Endodermal cell (in vitro differentiated cells): ENCODE data around the gene PLXDC1. TPM values are rescaled to one million over a fixed set of nuclear protein-coding genes. Genes with fewer than 3 reads are reported as not detected.

Experiments used
- DNase-seq: peaks from one replicate; pipeline ENCODE4 v3.0.0-alpha.2; 2017
- H3K27ac ChIP-seq: 2 replicates; pipeline ENCODE4 v1.5.1; 2013; ENCODE audit warnings: mild to moderate bottlenecking, low read depth, low read length, moderate library complexity
- H3K27me3 ChIP-seq: 2 replicates; pipeline ENCODE4 v1.6.1; 2013; ENCODE audit warnings: mild to moderate bottlenecking, low read length, moderate library complexity; ENCODE audit not compliant: insufficient read depth, control insufficient read depth, poor library complexity, severe bottlenecking
- H3K36me3 ChIP-seq: 2 replicates; pipeline ENCODE4 v1.7.0; 2013; ENCODE audit warnings: mild to moderate bottlenecking, low read length, moderate library complexity; ENCODE audit not compliant: control insufficient read depth, insufficient read depth
- H3K4me1 ChIP-seq: one replicate; pipeline ENCODE4 v1.7.0; 2013; ENCODE audit warnings: low read length; ENCODE audit not compliant: control insufficient read depth, insufficient read depth
- H3K4me3 ChIP-seq: 2 replicates; pipeline ENCODE4 v1.5.1; 2013; ENCODE audit warnings: mild to moderate bottlenecking, low read length, moderate library complexity
- H3K9ac ChIP-seq: 2 replicates; pipeline ENCODE4 v1.6.1; 2013; ENCODE audit warnings: mild to moderate bottlenecking, low read length, moderate library complexity; ENCODE audit not compliant: poor library complexity, severe bottlenecking; ENCODE audit errors: extremely low read depth
- H3K9me3 ChIP-seq: 2 replicates; pipeline ENCODE4 v1.6.1; 2013; ENCODE audit warnings: mild to moderate bottlenecking, low read length, moderate library complexity; ENCODE audit not compliant: control insufficient read depth
- H3K27ac Mint-ChIP-seq: 2 replicates; pipeline ENCODE4 v1.8.0; 2020; ENCODE audit warnings: mixed read lengths
- H3K27me3 Mint-ChIP-seq: 2 replicates; pipeline ENCODE4 v1.8.0; 2021; ENCODE audit warnings: mild to moderate bottlenecking, mixed read lengths; ENCODE audit not compliant: insufficient read depth
- H3K36me3 Mint-ChIP-seq: 2 replicates; pipeline ENCODE4 v1.8.0; 2020; ENCODE audit warnings: low read depth, mixed read lengths
- H3K4me1 Mint-ChIP-seq: 2 replicates; pipeline ENCODE4 v1.8.0; 2020; ENCODE audit warnings: mixed read lengths
- H3K4me3 Mint-ChIP-seq: 2 replicates; pipeline ENCODE4 v1.8.0; 2020; ENCODE audit warnings: mild to moderate bottlenecking, moderate library complexity, mixed read lengths
- H3K9me3 Mint-ChIP-seq: 2 replicates; pipeline ENCODE4 v1.8.0; 2020; ENCODE audit warnings: mild to moderate bottlenecking, mixed read lengths
- whole genome bisulfite sequencing, 2 experiments: methylation state at CpG; one replicate each; pipeline versions ENCODE4 v1.1.5 to v1.1.7; 2013; ENCODE audit warnings: missing lambda C conversion rate in 2 of 2, mixed read lengths in 1 of 2; ENCODE audit not compliant: insufficient coverage in 1 of 2, insufficient read length in 1 of 2; 5-methylcytosine and 5-hydroxymethylcytosine counted together
- total RNA-seq, 2 donors: library from RNA; stranded (reverse); fragmentation: NEBNext Ultra II Directional in 1 of 2; extraction: Animal tissue kit (Norgen Biotek cat#: 25700) in 1 of 2; gene quantifications; 2 replicates in 1 of 2; 3 replicates in 1 of 2; pipeline ENCODE4 v1.2.1, GENCODE V29; 2021
- TF ChIP-seq, protein P1 (sequence below): fragments of 200-600 bp; sonication (generic); conservative IDR thresholded peaks from 2 replicates; pipeline ENCODE4 v1.5.0; 2021; ENCODE audit warnings: antibody characterized with exemption, mild to moderate bottlenecking

PLXDC1 gene
- total RNA-seq, 2 donors from 2014 or later, result 9.0 TPM

DNA sequence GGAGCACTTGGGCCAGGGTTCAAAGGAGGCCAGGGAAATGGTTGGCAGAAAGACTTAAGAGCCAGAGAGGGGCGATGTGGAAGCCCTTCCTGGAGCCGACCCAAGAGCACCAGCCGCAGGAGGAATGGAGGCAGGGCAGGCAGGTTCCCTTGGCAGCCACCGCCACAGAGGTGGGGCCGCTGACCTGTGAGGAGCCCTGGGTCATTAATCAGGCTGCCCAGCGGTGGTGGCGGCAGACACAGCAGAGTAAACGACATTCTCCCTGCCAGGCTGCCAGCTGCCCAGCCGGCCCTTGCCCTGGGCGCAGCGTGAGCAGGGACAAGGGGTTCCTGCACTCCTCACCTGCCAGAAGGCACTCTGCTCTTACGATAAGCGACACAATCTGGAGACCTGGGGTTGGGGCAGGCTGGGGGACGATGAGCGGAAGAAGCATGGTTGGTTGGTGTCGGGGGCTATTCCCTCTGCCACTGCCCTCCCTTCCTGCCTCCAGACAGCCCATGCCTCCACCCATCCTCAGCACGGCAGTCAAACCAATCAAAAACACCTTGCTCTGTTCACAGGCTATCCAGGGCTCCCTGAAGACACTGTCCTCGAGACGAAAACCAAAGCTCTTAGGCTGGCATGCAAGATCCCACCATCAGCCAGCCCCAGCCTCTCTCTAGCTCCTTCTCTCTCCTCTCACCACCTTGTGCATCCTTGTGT lies 40.9 kb downstream of the PLXDC1 start:
- Mint-ChIP-seq H3K27ac (no peak overlapping the region), H3K36me3 (no peaks in the 10 kb centered on the region), H3K27me3 (peaks cover 2% of the 10 kb centered on the region), H3K4me3 (no peak overlapping the region), H3K9me3 (no peaks in the 10 kb centered on the region), H3K4me1 (peaks cover 25% of the 10 kb centered on the region)
- TF ChIP-seq, protein P1, sequence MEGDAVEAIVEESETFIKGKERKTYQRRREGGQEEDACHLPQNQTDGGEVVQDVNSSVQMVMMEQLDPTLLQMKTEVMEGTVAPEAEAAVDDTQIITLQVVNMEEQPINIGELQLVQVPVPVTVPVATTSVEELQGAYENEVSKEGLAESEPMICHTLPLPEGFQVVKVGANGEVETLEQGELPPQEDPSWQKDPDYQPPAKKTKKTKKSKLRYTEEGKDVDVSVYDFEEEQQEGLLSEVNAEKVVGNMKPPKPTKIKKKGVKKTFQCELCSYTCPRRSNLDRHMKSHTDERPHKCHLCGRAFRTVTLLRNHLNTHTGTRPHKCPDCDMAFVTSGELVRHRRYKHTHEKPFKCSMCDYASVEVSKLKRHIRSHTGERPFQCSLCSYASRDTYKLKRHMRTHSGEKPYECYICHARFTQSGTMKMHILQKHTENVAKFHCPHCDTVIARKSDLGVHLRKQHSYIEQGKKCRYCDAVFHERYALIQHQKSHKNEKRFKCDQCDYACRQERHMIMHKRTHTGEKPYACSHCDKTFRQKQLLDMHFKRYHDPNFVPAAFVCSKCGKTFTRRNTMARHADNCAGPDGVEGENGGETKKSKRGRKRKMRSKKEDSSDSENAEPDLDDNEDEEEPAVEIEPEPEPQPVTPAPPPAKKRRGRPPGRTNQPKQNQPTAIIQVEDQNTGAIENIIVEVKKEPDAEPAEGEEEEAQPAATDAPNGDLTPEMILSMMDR, result peak; percentile 34
- WGBS, 2 experiments, result 87 to 90% methylated on average over 12 to 19 of the region's 19 CpGs
- H3K27me3 ChIP-seq, result no peaks in the 10 kb centered on the region
- DNase-seq, result peak; percentile 75
- H3K36me3 ChIP-seq, result no peaks in the 10 kb centered on the region
- no peak overlapping the region for H3K4me3 ChIP-seq
- H3K9me3 ChIP-seq, result no peaks in the 10 kb centered on the region
- no peak overlapping the region for H3K27ac ChIP-seq
- no peak overlapping the region for H3K9ac ChIP-seq
- H3K4me1 ChIP-seq, result no peaks in the 10 kb centered on the region

DNA sequence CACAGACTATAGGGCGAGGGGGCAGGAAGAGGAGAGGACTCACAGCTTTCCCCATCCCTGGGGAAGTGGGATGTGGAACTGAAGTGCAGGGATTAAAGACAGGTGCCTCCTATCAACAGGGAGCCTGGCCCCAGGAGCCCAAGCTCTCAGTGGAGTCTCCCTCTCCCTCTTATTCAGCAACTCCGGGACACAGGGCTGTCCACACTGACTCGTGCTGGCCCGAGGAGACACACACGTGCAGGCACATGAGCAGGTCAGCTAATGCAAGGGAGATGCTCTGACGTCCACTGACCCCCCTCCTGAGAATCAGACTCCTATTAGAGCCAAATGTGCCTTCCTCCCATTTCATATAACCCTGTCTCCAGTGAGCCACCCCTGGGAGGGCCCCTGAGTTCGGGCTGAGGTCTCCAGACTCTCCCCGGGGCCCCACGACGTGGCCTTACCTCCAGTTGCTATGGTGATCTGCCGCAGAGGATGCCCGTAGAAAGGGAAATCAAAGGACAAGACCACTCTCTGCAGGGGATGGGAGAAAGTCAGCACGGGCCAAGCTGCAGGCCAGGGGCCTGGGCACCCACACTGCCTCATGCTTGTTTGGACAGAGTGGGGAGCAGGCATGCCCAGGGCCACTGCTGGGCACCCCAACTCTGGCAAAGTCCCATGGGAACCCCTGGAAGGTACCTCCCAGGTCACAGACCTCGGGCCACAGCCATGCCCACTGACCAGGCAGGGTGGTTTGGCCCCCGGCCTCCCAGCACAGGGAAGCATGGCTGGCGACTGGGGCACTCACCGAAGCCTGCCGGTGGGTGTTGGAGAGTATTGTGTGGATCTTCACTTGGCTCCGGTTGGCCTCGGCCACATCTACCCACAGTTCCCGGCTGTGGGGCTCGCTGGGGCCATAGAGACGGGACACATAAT lies 42.7 kb downstream of the PLXDC1 start:
- no peak overlapping the region for H3K9ac ChIP-seq
- no peaks in the 10 kb centered on the region for H3K9me3 ChIP-seq

DNA sequence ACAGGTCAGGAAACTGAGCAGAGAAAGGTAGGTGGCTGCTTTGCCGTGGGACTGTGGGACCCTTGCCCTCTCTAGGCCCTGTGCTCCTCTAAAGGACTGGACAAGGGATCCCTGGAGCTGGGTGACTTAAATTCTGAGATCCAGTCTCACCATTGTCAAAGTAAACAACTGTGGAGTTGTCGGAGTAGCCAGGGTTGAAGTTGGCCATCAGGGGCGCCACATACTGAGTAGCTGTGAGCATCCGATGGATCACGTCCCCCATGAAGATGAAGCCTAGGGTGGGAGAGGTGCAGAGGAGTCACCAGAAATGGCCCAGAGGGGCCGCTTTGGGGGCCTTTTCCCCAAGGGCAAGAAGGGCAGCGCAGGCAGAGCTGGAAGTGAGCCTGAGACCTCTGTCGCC lies 43.5 kb downstream of the PLXDC1 start:
- Mint-ChIP-seq H3K9me3 (no peaks in the 10 kb centered on the region), H3K36me3 (no peaks in the 10 kb centered on the region), H3K27me3 (peaks cover 2% of the 10 kb centered on the region), H3K4me1 (peaks cover 17% of the 10 kb centered on the region), H3K27ac (no peak overlapping the region), H3K4me3 (no peak overlapping the region)
- H3K9ac ChIP-seq, result no peak overlapping the region
- H3K36me3 ChIP-seq, result no peaks in the 10 kb centered on the region
- H3K4me3 ChIP-seq, result no peak overlapping the region
- H3K4me1 ChIP-seq, result no peaks in the 10 kb centered on the region
- H3K27me3 ChIP-seq, result no peaks in the 10 kb centered on the region
- WGBS, 2 experiments, result 88 to 100% methylated on average over 5 to 8 of the region's 8 CpGs
- no peaks in the 10 kb centered on the region for H3K9me3 ChIP-seq
- peak; percentile 74 for DNase-seq
- no peak overlapping the region for H3K27ac ChIP-seq
- TF ChIP-seq, protein P1, result peak; percentile 65

More for the DNA sequence above, 42.7 kb downstream of the PLXDC1 start:
- peaks cover 19% of the 10 kb centered on the region for H3K4me1 Mint-ChIP-seq
- no peak overlapping the region for H3K27ac ChIP-seq
- no peak overlapping the region for H3K4me3 Mint-ChIP-seq
- peaks cover 2% of the 10 kb centered on the region for H3K27me3 Mint-ChIP-seq
- TF ChIP-seq, protein P1, result no peak
- no peaks in the 10 kb centered on the region for H3K4me1 ChIP-seq
- 90 to 91% methylated on average over 11 to 23 of the region's 23 CpGs for WGBS, 2 experiments
- DNase-seq, result no peak
- H3K27ac Mint-ChIP-seq, result no peak overlapping the region
- no peaks in the 10 kb centered on the region for H3K36me3 ChIP-seq
- H3K4me3 ChIP-seq, result no peak overlapping the region
- no peaks in the 10 kb centered on the region for H3K27me3 ChIP-seq
- H3K36me3 Mint-ChIP-seq, result no peaks in the 10 kb centered on the region
- H3K9me3 Mint-ChIP-seq, result no peaks in the 10 kb centered on the region
